ELR (cell line): ENCODE measurements around the gene OBSCN.

Source experiments
- DNase-seq: peaks from one replicate; pipeline ENCODE4 v3.0.0-alpha.2; 2015; ENCODE audit warnings: low read depth

Gene OBSCN, protein sequence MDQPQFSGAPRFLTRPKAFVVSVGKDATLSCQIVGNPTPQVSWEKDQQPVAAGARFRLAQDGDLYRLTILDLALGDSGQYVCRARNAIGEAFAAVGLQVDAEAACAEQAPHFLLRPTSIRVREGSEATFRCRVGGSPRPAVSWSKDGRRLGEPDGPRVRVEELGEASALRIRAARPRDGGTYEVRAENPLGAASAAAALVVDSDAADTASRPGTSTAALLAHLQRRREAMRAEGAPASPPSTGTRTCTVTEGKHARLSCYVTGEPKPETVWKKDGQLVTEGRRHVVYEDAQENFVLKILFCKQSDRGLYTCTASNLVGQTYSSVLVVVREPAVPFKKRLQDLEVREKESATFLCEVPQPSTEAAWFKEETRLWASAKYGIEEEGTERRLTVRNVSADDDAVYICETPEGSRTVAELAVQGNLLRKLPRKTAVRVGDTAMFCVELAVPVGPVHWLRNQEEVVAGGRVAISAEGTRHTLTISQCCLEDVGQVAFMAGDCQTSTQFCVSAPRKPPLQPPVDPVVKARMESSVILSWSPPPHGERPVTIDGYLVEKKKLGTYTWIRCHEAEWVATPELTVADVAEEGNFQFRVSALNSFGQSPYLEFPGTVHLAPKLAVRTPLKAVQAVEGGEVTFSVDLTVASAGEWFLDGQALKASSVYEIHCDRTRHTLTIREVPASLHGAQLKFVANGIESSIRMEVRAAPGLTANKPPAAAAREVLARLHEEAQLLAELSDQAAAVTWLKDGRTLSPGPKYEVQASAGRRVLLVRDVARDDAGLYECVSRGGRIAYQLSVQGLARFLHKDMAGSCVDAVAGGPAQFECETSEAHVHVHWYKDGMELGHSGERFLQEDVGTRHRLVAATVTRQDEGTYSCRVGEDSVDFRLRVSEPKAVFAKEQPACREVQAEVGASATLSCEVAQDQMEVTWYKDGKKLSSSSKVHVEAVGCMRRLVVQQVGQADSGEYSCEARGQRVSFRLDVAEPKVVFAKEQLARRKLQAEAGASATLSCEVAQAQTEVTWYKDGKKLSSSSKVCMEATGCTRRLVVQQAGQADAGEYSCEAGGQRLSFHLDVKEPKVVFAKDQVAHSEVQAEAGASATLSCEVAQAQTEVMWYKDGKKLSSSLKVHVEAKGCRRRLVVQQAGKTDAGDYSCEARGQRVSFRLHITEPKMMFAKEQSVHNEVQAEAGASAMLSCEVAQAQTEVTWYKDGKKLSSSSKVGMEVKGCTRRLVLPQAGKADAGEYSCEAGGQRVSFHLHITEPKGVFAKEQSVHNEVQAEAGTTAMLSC (N-terminal part only)

DNA sequence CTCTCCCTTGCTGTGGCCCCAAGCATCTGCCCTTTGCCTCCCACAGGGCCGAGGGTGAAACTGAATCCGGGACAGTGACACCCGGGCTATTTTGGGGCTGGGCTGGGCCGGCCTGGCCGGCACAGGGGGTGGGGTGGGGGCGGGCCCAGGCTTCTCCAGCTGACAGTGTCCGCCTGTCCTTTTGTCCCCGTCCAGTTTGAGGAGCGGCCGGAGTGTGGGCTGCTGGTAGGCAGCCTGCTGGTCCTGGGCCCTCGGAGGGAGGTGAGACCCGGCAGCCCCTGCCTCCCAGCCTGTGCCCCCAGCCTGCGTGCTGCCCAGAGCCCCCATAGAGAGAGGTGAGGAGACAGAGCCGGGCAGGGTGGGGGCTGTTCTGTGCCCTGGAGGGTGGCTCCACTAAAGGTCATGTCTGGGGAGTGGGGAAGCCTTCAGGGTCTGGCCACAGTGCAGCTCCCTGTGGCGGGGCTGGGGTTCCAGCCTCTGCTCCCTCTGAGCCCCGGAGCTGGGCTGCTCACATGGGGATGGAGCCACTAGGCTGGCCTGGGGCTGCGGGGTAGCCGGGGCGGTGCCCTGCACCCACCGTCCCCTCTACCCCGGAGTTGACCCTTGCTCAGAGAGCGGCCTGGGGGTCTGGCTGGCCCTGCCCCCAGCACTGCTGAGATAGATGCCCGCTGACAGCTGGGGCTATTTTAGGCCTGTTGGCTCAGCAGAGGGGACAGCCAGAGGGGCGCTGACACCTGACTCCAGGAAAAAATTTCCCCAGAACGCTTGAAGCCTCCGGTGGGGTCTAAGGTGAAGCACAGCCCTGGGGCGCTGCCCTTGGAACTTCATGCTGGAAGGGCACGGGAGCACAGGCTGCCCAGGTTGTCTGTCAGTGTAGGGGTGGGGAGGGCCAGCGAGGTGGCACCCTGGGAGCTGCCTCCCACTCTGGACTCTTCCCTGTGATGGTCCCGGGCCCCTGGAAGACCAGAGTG lies at the start of gene OBSCN:
OBSCN (plus strand) TSS at position 194 of the 971 bp plus-strand sequence. CDS start 3,740 bp downstream, outside the sequence.
- DNase-seq: no peak

DNA sequence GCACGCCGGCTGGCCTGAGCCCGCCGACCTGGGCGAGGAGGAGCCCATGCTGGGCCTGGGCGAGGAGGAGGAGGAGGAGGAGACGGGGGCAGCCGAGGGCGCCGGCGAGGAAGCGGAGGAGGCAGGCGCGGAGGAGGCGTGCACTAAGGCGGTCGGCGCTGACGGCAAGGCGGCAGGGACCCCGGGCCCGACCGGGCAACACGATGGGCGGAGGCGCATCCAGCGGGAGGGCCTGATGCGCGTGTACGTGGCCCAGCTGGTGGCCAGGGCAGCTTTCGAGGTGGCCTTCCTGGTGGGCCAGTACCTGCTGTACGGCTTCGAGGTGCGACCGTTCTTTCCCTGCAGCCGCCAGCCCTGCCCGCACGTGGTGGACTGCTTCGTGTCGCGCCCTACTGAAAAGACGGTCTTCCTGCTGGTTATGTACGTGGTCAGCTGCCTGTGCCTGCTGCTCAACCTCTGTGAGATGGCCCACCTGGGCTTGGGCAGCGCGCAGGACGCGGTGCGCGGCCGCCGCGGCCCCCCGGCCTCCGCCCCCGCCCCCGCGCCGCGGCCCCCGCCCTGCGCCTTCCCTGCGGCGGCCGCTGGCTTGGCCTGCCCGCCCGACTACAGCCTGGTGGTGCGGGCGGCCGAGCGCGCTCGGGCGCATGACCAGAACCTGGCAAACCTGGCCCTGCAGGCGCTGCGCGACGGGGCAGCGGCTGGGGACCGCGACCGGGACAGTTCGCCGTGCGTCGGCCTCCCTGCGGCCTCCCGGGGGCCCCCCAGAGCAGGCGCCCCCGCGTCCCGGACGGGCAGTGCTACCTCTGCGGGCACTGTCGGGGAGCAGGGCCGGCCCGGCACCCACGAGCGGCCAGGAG lies 49.5 kb upstream of the OBSCN start:
- DNase-seq: no peak

DNA sequence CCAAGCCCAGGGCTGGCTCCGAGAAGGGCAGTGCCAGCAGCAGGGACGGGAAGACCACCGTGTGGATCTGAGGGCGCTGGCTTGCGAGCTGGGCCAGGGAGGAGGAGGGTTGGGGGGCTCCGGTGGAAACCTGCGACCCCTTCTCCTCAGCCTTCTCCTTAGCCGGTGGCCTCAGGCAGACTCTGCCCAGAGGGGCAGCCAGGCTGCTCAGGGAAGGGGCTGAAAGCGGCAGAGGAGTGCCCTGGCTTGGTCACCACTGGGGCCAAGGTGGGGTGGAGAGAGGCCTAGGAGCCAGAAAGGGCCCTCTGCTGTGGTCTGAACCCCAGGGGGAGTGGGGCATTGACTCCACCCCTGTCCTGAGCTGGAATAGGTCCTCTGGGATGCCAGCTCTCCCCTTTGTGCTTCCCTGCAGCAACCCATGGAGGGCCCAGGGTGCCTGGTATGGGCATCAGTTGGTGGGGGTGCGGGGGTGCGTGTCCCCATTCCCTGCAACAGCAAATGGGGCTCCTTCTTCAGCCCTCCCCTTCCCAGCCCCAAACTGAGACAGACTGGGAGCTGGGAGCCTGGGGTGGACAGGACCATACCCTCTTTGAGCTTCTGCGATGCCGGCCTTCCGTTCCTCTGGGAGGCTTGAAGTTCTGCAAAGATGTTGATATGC lies 48.7 kb upstream of the OBSCN start:
- no peak for DNase-seq

DNA sequence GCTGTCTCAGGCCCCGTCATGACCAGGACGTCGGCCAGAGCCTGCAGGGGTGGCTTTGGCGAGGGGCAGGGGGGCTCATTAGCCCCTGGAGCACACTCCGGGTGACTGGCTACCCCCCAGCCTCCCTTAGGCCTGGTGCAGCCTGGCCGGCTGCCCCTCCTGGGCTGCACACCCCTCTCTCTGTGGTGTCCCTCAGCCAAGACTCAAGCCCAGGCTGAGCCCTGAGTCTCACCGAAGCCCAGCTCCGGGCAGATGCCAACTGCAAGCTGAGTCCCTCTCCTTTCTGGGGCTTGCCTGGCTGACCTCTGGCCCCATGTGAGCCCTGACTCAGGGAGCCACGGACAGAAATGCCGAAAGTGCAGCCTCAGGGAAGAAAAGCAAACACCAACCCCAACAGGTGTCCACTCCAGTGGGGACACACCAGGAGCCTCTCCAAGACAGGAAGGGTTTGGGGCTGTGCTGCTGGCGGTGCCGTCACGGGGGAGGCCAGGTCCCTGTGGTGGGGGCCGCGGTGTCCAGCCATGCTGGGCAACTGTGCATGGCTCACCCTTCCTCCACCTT lies 47.6 kb upstream of the OBSCN start:
- no peak for DNase-seq

DNA sequence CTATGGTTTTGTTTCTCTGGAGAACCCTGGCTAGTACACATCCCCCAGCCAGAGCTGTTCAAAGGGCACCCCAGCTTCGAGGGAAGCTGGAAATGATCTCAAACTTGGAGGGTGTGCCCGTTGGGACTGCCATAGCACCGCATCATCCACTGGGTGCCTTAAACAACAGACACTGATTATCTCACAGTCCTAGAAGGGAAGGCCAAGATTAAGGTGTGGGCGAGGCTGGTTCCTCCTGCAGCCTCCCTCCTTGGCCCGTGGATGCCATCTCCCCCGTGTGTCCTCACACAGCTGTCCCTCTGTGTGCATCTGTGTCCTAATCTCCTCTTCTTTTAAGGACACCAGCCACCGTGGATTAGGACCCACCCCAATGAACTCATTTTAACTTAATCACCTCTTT lies 46.5 kb upstream of the OBSCN start:
- no peak for DNase-seq

DNA sequence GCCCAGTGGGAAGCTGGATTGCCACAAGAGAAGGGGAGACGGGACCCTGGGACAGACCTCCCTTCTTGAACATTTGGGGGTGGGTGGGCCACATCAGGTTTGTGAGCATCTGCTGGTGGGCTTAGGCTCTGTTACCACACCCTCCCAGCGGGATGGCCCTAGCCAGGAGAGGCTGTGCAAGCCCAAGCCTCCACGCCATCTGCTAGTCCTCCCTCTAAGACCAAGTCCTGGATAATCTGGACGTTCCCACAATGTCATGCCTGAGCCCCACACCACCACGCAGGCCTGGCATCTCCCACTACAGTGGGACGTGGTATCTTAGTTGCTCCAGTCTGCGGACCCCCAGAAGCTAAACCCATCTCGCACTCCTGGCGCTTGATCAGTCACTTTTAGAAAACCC lies 46.0 kb upstream of the OBSCN start:
- DNase-seq: no peak

DNA sequence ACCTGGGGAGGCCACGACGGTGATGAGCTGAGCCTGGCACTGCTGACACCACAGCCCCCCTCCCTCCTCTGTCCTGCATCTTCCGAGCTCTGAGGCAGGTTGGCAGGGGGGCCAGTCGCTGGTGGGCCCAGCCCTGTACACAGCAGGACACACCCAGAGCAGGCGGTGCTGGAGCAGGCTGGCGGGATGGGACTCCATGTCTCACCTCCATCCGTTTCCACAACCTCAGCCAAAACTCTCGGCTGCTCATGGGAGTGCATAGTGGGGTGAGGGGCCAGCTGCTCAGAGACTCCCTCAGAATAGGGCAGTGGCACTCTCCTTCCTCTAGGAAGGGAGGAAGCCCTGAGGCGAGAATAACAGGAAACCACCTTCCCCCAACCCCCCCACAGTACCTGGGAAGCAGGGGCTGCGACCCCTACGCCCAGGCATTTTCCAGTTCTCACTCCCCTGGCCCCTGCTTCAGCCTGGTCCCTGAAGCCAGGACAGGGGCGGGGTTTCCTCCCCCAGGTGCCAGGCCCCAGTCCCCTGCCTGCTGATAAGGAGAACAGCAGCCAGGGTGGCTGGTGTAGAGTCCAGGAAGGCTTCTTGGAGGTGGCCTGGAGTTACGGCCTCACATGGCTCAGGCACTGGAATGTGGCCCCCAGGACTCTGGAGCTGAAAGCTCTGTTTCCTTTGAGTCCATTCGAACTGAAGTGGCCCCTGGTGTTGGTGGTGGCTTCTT lies 45.4 kb upstream of the OBSCN start:
- DNase-seq: no peak

DNA sequence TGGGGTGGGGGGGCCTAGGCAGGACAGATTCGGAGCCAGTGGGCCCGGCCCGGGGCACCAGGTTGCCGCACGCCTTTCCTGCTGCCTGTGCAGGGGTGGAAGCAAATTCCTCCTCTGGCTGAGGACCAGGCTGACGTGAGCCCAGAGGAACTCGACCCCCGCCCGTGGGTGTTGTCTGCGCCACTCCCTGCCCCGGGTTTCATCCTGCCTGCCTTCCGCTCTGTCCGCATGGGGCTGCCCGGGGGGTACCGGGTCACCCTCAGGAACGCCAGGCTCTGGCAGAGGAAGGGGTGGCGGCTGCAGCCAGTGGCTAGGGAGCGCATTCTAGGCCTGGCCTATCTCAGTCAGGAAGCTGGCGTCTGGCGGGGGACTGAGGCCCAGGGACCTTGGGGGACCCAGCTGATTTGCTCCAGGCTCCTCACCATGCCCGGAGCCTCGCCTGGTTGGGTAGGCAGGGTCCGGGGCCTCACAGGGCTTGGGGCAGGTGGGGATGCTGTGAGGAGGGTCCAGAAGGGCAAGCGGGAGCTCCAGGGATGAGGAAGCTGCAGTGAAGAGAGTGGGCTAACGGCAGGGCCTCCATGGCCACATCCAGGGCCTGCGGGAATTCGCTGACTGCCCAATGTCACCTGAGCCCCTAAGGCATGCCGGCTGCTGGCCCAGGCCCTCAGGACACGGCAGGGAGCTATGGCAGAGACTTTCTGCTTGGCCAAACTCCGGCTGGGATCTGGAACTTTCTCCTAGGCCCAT lies 44.7 kb upstream of the OBSCN start:
- no peak for DNase-seq

DNA sequence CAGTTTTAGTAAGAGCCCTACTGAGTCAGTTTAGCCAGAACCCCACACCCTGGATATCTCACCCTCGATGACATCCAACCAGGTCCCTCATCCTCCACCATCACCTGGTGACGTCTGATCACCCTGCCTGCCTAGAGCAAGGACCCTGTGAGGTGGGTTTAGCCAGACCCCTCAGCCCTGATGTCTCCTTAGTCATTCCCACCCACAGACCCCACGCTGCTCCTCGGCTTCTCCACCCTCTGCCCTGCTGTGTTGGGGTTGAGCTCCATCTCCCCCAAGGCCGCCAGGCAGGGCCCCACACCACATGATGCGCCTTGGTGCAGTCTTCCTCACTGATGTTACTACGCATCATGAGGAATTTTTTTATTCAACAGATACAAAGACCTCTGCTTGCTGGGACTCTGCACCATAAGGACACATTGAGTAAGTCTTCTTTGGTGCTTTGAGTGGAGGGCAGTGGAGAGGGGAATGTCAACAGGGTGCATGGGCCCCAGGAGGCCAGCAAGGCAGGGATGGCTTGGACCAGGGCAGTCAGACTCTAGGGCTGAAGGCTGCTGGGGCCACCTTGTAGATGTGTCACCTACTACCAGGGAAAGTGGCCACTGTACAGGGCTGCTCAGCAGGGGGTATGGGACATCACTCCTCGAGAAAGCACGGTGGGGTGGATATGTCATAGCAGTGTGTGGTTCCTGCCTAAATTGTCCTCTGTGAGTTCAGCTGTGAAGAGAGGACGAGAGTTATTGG lies 43.9 kb upstream of the OBSCN start:
- no peak for DNase-seq

DNA sequence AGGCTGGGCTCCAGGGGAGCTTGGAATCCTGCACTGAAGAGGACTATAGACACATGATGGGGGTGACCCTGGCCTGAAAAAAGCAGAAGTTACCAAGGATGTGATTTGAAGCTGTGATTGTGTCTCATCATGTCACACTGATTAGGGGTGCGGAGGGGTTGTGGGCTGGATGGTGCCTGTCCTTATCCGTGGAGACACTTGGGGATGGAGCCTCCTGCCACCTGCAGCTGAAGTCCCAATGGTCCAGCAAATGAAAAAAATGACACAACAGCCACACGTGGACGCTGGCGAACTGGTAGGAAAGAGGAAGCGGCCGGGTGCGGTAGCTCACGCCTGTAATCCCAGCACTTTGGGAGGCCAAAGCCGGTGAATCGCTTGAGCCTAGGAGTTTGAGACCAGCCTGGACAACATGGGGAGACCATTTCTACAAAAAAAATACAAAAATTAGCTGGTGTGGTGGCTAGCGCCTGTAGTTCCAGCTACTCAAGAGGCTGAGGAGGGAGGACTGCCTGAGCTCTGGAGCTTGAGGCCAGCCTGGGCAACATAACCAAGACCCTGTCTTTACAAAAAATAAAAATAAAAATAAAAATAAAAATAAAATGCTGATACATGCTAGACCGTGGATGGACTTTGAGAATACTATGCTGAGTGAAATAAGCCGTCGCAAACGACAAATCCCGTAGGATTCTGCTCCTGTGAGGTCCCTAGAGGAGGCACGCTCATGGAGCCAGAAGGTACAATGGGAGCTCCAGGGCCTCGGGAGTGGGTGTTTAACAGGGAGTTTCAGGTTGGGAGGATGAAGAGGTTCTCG lies 43.1 kb upstream of the OBSCN start:
- DNase-seq: no peak

DNA sequence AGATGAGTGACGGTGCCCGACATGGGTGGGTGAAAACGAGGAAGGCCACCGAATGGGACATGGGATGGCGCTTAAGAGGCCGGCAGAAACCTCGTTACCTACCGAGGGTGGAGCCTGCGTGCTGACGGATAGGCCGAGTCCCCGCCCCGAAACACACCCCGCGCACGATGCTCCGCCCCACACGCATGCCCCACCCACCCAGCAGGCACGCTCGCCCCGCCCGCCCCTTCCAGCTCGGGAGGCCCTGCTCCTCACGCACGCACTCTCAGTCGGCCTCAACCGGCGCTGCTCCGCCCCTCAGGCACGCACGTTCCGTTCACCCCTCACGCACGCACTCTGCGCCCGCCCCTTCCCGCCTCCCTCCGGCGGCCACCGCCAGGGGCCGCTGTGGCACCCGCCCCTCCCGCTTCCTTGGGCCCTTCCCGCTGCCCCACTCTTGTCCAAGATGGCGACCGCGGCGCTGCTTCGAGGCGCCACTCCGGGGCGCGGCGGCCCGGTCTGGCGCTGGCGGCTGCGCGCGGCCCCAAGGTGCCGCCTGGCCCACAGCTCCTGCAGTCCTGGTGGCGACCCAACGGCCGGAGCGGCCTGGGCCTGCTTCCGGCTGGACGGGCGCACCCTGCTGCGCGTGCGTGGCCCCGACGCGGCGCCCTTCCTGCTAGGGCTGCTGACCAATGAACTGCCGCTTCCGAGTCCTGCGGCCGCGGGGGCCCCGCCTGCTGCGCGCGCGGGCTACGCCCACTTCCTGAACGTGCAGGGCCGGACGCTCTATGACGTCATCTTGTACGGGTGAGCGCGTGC lies 42.3 kb upstream of the OBSCN start, which contains the start of gene IBA57:
IBA57 (plus strand) TSS at position 433 of the 798 bp plus-strand sequence; CDS start at position 446, 13 bp downstream.
- peak; percentile 99 for DNase-seq

DNA sequence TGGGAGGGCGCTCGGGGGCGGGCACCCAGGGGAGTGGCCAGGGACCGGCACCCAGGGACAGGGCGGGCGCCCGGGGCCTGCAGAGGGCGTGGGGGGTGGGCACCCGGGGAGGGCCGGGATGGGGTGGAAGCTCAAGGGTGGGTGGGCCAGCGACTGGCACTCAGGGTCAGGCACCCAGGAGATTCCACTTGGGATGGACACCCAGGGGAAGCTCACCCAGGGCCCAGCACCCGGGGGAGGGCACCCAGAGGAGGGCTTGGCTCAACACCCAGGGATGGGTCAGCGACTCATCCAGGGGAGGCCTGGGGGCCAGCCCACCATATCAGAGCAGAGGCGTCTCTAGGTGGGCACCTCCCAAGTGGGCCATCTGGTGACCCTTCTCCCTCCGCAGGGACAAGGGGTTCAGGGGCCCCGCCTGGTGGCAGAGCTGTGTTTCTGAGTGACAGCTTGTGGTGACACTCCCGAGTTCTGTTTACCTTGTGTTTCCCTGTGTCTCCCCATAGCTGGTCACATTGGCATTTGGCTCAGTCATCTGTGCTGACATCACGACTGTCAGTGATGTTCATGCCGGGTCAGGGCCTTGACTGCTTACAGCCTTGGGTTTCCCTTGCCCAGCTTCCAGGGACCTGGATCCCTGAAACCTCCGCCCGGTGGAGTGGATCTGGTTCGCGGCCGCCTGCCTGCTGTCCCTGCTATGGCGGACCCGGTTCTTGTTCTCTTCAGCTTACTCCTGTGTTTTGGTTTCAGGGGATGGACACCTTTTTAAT lies 41.5 kb upstream of the OBSCN start:
- peak; percentile 71 for DNase-seq

DNA sequence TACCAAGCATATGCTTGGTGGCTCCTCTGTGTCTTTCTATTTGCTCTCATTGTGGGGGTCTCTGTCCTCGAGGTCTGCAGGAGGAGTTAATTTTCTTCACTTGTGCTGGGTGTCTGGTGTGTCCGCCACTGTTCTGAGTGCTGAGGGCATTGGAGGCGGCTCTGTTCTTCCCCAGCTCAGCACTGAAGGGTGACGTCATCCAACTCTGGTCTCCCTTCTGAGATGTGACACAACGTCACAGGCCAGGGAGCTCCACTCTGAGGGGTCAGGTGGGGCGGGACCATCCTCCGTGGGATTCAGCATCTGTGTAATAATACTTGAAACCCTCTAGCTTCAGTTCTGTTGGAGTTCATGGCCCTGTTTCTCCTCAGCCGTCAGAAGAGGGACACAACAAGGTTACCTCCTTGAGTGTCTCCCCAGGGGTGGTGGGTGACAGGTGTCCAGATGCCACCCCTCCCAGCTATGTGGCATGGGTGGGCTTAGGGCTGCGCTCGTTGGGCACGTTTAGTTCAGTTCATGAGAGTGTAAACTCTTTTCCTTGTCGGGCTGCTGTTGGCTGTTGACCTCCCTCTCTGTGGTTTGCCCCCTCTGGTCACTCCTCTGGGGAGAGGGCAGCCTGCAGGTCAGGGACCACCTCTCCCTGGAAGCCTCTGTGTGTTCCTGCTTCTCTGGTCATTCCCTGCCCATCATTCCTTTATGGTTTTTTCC lies 39.1 kb upstream of the OBSCN start:
- DNase-seq: no peak

DNA sequence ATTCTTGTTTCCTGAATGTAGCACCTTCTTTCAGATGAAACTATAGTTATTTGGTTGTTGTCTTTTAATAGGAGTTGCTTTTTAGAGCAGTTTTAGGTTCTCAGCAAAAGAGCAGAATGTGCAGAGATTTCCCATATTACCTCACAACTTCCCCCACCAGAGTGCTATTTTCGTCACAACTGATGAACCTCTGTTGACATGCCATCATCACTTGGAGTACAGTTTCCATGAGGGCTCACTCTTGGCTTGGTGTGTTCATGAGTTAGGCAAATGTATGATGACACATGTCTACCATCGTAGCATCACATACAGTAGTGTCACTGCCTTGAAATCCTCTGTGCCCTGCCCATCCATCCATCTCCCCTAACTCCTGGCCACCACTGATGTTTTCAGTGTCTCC lies 38.5 kb upstream of the OBSCN start:
- DNase-seq: no peak
